H1 (cell line): ENCODE measurements around the gene CNDP2.

Experiments
- ASH2L ChIP-seq: fragments of 200-600, 300-600 bp; sonication (generic); IDR thresholded peaks from one replicate; pipeline ENCODE4 v1.7.1; 2017; ENCODE audit warnings: low read length
- CHD7 ChIP-seq: fragments of 300-600 bp; sonication (generic); IDR thresholded peaks from 2 replicates; pipeline ENCODE4 v1.7.1; 2012; ENCODE audit warnings: low read length, moderate library complexity, mild to moderate bottlenecking, inconsistent platforms; ENCODE audit not compliant: insufficient replicate concordance
- CTCF ChIP-seq, 3 experiments: IDR thresholded peaks; 1 replicate in 2 of 3; 2 replicates in 1 of 3; pipeline versions ENCODE4 v1.5.1 to v1.6.1; 2011; ENCODE audit warnings: low read length in 3 of 3, mild to moderate bottlenecking in 3 of 3, inconsistent platforms in 2 of 3, low read depth in 1 of 3, moderate library complexity in 1 of 3; ENCODE audit not compliant: insufficient read depth in 1 of 3; ENCODE audit errors: control extremely low read depth in 1 of 3
- GTF2F1 ChIP-seq: IDR thresholded peaks from 2 replicates; pipeline ENCODE4 v1.6.1; 2012; ENCODE audit warnings: low read depth, low read length, improper control_type of control experiment, borderline replicate concordance
- MAFK ChIP-seq: IDR thresholded peaks from 2 replicates; pipeline ENCODE4 v1.6.1; 2012; ENCODE audit warnings: low read depth, mild to moderate bottlenecking, improper control_type of control experiment, low read length
- NRF1 ChIP-seq: IDR thresholded peaks from 2 replicates; pipeline ENCODE4 v1.6.1; 2011; ENCODE audit warnings: mild to moderate bottlenecking, low read depth, low read length, improper control_type of control experiment
- POLR2A ChIP-seq, 2 experiments: IDR thresholded peaks; 1 replicate in 1 of 2; 2 replicates in 1 of 2; pipeline ENCODE4 v1.6.1; 2011; ENCODE audit warnings: low read depth in 2 of 2, low read length in 2 of 2, mild to moderate bottlenecking in 2 of 2; ENCODE audit errors: control extremely low read depth in 1 of 2
- RAD21 ChIP-seq, 2 experiments: IDR thresholded peaks in 1 of 2; conservative IDR thresholded peaks in 1 of 2; 2 replicates each; pipeline ENCODE4 v1.6.1; 2011; ENCODE audit warnings: low read depth in 2 of 2, low read length in 2 of 2, improper control_type of control experiment in 1 of 2, inconsistent platforms in 1 of 2, mild to moderate bottlenecking in 1 of 2, moderate library complexity in 1 of 2
- RFX5 ChIP-seq: IDR thresholded peaks from 2 replicates; pipeline ENCODE4 v1.6.1; 2011; ENCODE audit warnings: low read depth, low read length, improper control_type of control experiment, borderline replicate concordance
- RNF2 ChIP-seq: fragments of 200-900, 300-1000 bp; sonication (generic); IDR thresholded peaks from 2 replicates; pipeline ENCODE4 v1.7.1; 2016; ENCODE audit warnings: borderline replicate concordance, low read depth, mild to moderate bottlenecking, antibody characterized with exemption, low read length; ENCODE audit not compliant: poor library complexity, severe bottlenecking; ENCODE audit errors: missing control alignments
- SIN3A ChIP-seq, 2 experiments: IDR thresholded peaks in 1 of 2; conservative IDR thresholded peaks in 1 of 2; 2 replicates each; pipeline ENCODE4 v1.6.1; 2011 to 2012; ENCODE audit warnings: low read length in 2 of 2, improper control_type of control experiment in 1 of 2, low read depth in 1 of 2, mild to moderate bottlenecking in 1 of 2
- SUZ12 ChIP-seq: fragments of 200-600 bp; sonication (generic); IDR thresholded peaks from 2 replicates; pipeline ENCODE4 v1.6.1; 2012; ENCODE audit warnings: mild to moderate bottlenecking, inconsistent platforms, low read length, moderate library complexity, mixed read lengths
- TAF1 ChIP-seq: IDR thresholded peaks from 2 replicates; pipeline ENCODE4 v1.6.1; 2011; ENCODE audit warnings: mild to moderate bottlenecking, low read depth, low read length
- YY1 ChIP-seq: IDR thresholded peaks from 2 replicates; pipeline ENCODE4 v1.6.1; 2011; ENCODE audit warnings: low read depth, mild to moderate bottlenecking, low read length

- no peak for TF ChIP-seq RNF2
- TF ChIP-seq POLR2A (IDR thresholded peaks at IDR 0.05; ENCODE audit: control extremely low read depth in 1 of 2, low read depth in 2 of 2, low read length in 2 of 2) = no peak
- no peak for TF ChIP-seq SIN3A (conservative IDR thresholded peaks at IDR 0.05 in 1 of 2, IDR thresholded peaks at IDR 0.05 in 1 of 2; ENCODE audit: low read depth in 1 of 2, low read length in 2 of 2)
- no peak for TF ChIP-seq CTCF (IDR thresholded peaks at IDR 0.05; ENCODE audit: control extremely low read depth in 1 of 3, insufficient read depth in 1 of 3, low read depth in 1 of 3, low read length in 3 of 3)
- TF ChIP-seq CHD7 = no peak
- no peak for TF ChIP-seq ASH2L
- TF ChIP-seq RAD21 (IDR thresholded peaks at IDR 0.05 in 1 of 2, conservative IDR thresholded peaks at IDR 0.05 in 1 of 2; ENCODE audit: low read depth in 2 of 2, low read length in 2 of 2) = no peak
- TF ChIP-seq GTF2F1 = no peak
- no peak for TF ChIP-seq NRF1
- no peak for TF ChIP-seq RFX5
- TF ChIP-seq TAF1 = no peak
- no peak for TF ChIP-seq YY1
- no peak for TF ChIP-seq SUZ12
- no peak for TF ChIP-seq MAFK
Observed at GRCh38 chr18:74544898-74545297, 48.7 kb downstream of the CNDP2 start.
